ENCODE data around the gene REPIN1. TPM values are rescaled to one million over a fixed set of nuclear protein-coding genes. Genes with fewer than 3 reads are reported as not detected.

REPIN1 gene
- total and polyA plus RNA-seq, 9 of the 15 experiments (the other 6 are each of a cell fraction or from before 2014, with no cell fraction given) = 8.1 to 283 (median 94.3) TPM

DNA sequence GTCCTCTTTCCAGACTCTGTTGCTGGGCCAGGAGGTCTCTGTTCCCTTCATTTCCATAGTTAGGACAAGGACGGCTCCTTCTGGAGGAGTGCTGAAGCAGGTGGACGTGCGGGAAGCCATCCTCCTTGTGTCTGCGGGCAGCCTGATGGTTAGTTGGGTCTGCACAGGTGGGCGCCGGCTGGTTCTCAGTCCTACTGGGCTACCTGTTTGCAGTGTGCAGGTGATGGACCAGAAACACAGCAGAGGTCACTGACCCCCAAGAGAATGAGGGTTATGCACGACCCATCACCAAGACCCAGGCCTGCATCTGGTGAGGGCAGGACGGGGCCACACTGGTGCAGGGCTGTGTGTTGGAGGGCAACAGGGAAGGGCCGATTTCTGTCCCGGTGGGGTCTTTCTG lies 35.0 kb upstream of the REPIN1 start (continued):
- TF ChIP-seq MYC (IDR thresholded peaks at IDR 0.05; ENCODE audit: low read depth, low read length) (no peak), MYC (CRISPR knock-in tag; IDR thresholded peaks at IDR 0.05; ENCODE audit: borderline replicate concordance, low read depth) (no peak), ZNF785 (CRISPR knock-in tag; IDR thresholded peaks at IDR 0.05) (no peak)

DNA sequence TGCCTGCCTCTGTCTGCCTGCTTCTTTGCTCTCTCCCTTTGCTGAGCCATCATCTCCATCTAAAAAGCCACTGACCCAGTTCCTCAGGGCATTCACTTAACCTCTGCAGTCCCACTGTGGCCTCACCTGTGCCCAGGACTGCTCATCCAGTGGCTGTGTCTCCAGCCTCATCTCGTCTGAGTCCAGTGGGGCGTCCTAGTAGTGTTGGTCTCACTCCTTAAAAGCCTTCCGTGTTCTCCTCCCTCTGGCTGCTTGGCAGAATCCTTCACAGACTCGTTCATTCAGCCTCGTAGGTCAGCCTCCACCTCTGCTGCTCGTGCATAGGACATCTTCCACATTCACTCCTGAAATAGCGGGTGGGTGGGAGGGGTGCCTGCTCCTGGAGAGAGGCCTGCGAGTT lies 34.5 kb upstream of the REPIN1 start:
- in situ Hi-C loops (cut with MboI) (no loop called here), intact Hi-C loops (cut with micrococcal nuclease) (no loop called here)
- no peaks in the 10 kb centered on the region for H3K27me3 ChIP-seq (ENCODE audit: control insufficient read depth in 2 of 2, insufficient read depth in 2 of 2, low read length in 2 of 2)
- no peak overlapping the region for H3K4me3 ChIP-seq
- no peak overlapping the region for H3K27ac ChIP-seq (ENCODE audit: extremely low read depth, low read depth, low read length)
- H3K9me1 ChIP-seq (ENCODE audit: control insufficient read depth, insufficient read depth, low read length) = peaks cover 6% of the 10 kb centered on the region
- POLR2A ChIA-PET = interaction anchor here (1.6 to 2.0 kb wide), 2 partner anchors 8 to 12 kb away, joined by 4 to 13 read pairs; no protein-coding TSS in a partner anchor
- no peak overlapping the region for H2AFZ ChIP-seq (ENCODE audit: low read depth, low read length)
- no TSS peak for BruUV-seq (replicated peaks)
- 61% methylated on average over 8 of the region's 8 CpGs for WGBS (ENCODE audit: insufficient coverage, low coverage, missing lambda C conversion rate)
- peaks cover 4% of the 10 kb centered on the region; the same call in 1 of the 2 replicates for H4K20me1 ChIP-seq (replicated peaks; ENCODE audit: control insufficient read depth, insufficient read depth, low read length)
- no peak for ATAC-seq
- CTCF ChIA-PET (ENCODE audit: low intra/inter-chr PET ratio) = interaction anchor here (0.6 kb wide), 1 partner anchor 51 kb away, joined by 3 read pairs; no protein-coding TSS in a partner anchor
- H3K36me3 ChIP-seq (ENCODE audit: control insufficient read depth, insufficient read depth, low read length) = peaks cover 69% of the 10 kb centered on the region; the same call in 2 of the 3 replicates
- H3K4me1 ChIP-seq (replicated peaks in 1 of 2; ENCODE audit: control insufficient read depth in 2 of 2, insufficient read depth in 2 of 2, low read length in 2 of 2) = peaks cover 0 to 31% of the 10 kb centered on the region in 2 experiments; a peak in 2 of 5 replicates
- H3K79me2 ChIP-seq (ENCODE audit: control insufficient read depth, insufficient read depth, low read length) = no peaks in the 10 kb centered on the region
- FAIRE-seq = no peak
- H3K9ac ChIP-seq (ENCODE audit: insufficient read depth in 1 of 2, low read depth in 2 of 2, low read length in 2 of 2) = peak overlapping the region in 1 of 2 experiments; percentile 7; a peak in 1 of 4 replicates
- DNase-seq (ENCODE audit: extremely low read depth in 1 of 4, low spot score in 3 of 4) = peak in 2 of 4 experiments; percentile 9 to 12
- no peaks in the 10 kb centered on the region for H3K9me3 ChIP-seq (replicated peaks; ENCODE audit: control insufficient read depth, insufficient read depth, low read depth, low read length)
- no peak overlapping the region for H3K4me2 ChIP-seq (ENCODE audit: insufficient read depth, low read length)
- no peak for TF ChIP-seq MYC (IDR thresholded peaks at IDR 0.05; ENCODE audit: low read depth, low read length)
- TF ChIP-seq MYC (CRISPR knock-in tag; IDR thresholded peaks at IDR 0.05; ENCODE audit: borderline replicate concordance, low read depth) = no peak
- TF ChIP-seq SNIP1 (IDR thresholded peaks at IDR 0.05; ENCODE audit: low read depth) = no peak
- TF ChIP-seq, protein P1, sequence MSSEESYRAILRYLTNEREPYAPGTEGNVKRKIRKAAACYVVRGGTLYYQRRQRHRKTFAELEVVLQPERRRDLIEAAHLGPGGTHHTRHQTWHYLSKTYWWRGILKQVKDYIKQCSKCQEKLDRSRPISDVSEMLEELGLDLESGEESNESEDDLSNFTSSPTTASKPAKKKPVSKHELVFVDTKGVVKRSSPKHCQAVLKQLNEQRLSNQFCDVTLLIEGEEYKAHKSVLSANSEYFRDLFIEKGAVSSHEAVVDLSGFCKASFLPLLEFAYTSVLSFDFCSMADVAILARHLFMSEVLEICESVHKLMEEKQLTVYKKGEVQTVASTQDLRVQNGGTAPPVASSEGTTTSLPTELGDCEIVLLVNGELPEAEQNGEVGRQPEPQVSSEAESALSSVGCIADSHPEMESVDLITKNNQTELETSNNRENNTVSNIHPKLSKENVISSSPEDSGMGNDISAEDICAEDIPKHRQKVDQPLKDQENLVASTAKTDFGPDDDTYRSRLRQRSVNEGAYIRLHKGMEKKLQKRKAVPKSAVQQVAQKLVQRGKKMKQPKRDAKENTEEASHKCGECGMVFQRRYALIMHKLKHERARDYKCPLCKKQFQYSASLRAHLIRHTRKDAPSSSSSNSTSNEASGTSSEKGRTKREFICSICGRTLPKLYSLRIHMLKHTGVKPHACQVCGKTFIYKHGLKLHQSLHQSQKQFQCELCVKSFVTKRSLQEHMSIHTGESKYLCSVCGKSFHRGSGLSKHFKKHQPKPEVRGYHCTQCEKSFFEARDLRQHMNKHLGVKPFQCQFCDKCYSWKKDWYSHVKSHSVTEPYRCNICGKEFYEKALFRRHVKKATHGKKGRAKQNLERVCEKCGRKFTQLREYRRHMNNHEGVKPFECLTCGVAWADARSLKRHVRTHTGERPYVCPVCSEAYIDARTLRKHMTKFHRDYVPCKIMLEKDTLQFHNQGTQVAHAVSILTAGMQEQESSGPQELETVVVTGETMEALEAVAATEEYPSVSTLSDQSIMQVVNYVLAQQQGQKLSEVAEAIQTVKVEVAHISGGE (CRISPR knock-in tag; IDR thresholded peaks at IDR 0.05) = no peak
- TF ChIP-seq, protein P2, sequence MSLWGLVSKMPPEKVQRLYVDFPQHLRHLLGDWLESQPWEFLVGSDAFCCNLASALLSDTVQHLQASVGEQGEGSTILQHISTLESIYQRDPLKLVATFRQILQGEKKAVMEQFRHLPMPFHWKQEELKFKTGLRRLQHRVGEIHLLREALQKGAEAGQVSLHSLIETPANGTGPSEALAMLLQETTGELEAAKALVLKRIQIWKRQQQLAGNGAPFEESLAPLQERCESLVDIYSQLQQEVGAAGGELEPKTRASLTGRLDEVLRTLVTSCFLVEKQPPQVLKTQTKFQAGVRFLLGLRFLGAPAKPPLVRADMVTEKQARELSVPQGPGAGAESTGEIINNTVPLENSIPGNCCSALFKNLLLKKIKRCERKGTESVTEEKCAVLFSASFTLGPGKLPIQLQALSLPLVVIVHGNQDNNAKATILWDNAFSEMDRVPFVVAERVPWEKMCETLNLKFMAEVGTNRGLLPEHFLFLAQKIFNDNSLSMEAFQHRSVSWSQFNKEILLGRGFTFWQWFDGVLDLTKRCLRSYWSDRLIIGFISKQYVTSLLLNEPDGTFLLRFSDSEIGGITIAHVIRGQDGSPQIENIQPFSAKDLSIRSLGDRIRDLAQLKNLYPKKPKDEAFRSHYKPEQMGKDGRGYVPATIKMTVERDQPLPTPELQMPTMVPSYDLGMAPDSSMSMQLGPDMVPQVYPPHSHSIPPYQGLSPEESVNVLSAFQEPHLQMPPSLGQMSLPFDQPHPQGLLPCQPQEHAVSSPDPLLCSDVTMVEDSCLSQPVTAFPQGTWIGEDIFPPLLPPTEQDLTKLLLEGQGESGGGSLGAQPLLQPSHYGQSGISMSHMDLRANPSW (CRISPR knock-in tag; IDR thresholded peaks at IDR 0.05) = no peak
- no peak for TF ChIP-seq ZFP1 (CRISPR knock-in tag; IDR thresholded peaks at IDR 0.05)
- TF ChIP-seq CREB1 (IDR thresholded peaks at IDR 0.05) = no peak
- no peak for TF ChIP-seq CREB1 (CRISPR knock-in tag; IDR thresholded peaks at IDR 0.05)
- TF ChIP-seq STAT5B (CRISPR knock-in tag; IDR thresholded peaks at IDR 0.05) = no peak
- TF ChIP-seq MCM7 (IDR thresholded peaks at IDR 0.05) = no peak

All from K562 (cell line).